ENCODE results near the gene GBA3. TPM values are rescaled to one million over a fixed set of nuclear protein-coding genes. Genes with fewer than 3 reads are reported as not detected.

Gene GBA3
- total RNA-seq, 3 donors from 2014 or later, result 0.16 to 2.9 (median 1.6) TPM

GRCh38 chr4:22733816-22734215 is 41.1 kb downstream of the GBA3 start:
- TF ChIP-seq CTCF (IDR thresholded peaks at IDR 0.05) (no peak), POLR2A (IDR thresholded peaks at IDR 0.05) (no peak), POLR2AphosphoS5 (IDR thresholded peaks at IDR 0.05) (no peak)

GRCh38 chr4:22736912-22737311 is 44.2 kb downstream of the GBA3 start:
- H3K4me1 ChIP-seq, result no peaks in the 10 kb centered on the region
- no peak overlapping the region for H3K4me3 ChIP-seq
- H3K36me3 ChIP-seq, result no peaks in the 10 kb centered on the region
- no peaks in the 10 kb centered on the region for H3K27me3 ChIP-seq
- H3K9me3 ChIP-seq, result no peaks in the 10 kb centered on the region
- no peak overlapping the region for H3K27ac ChIP-seq
- TF ChIP-seq POLR2AphosphoS5 (IDR thresholded peaks at IDR 0.05) (no peak), POLR2A (IDR thresholded peaks at IDR 0.05) (no peak), CTCF (IDR thresholded peaks at IDR 0.05) (no peak)
- intact Hi-C loops (cut with DNase I; ENCODE audit: low total_unique reads), result no loop called here
- no peak for DNase-seq (ENCODE audit: low spot score in 2 of 2)

More at GRCh38 chr4:22733816-22734215, 41.1 kb downstream of the GBA3 start:
- intact Hi-C loops (cut with DNase I; ENCODE audit: low total_unique reads), result no loop called here
- no peaks in the 10 kb centered on the region for H3K4me1 ChIP-seq
- H3K4me3 ChIP-seq, result no peak overlapping the region
- no peak overlapping the region for H3K27ac ChIP-seq
- H3K9me3 ChIP-seq, result no peaks in the 10 kb centered on the region
- no peak for DNase-seq (ENCODE audit: low spot score in 2 of 2)
- no peaks in the 10 kb centered on the region for H3K27me3 ChIP-seq
- H3K36me3 ChIP-seq, result no peaks in the 10 kb centered on the region

- TF ChIP-seq CTCF (IDR thresholded peaks at IDR 0.05) (no peak), POLR2AphosphoS5 (IDR thresholded peaks at IDR 0.05) (no peak), POLR2A (IDR thresholded peaks at IDR 0.05) (no peak)
- H3K36me3 ChIP-seq, result no peaks in the 10 kb centered on the region
- no peaks in the 10 kb centered on the region for H3K27me3 ChIP-seq
- DNase-seq (ENCODE audit: low spot score in 2 of 2), result no peak
- no peaks in the 10 kb centered on the region for H3K4me1 ChIP-seq
- no peak overlapping the region for H3K27ac ChIP-seq
- H3K4me3 ChIP-seq, result no peak overlapping the region
- no peaks in the 10 kb centered on the region for H3K9me3 ChIP-seq
- intact Hi-C loops (cut with DNase I; ENCODE audit: low total_unique reads), result no loop called here
These were observed 47.2 kb downstream of the GBA3 start for GRCh38 chr4:22739968-22740367.

GRCh38 chr4:22741744-22742143 is 49.0 kb downstream of the GBA3 start:
- Histone ChIP-seq H3K4me3 (no peak overlapping the region), H3K27ac (no peak overlapping the region), H3K4me1 (no peaks in the 10 kb centered on the region), H3K27me3 (no peaks in the 10 kb centered on the region), H3K9me3 (no peaks in the 10 kb centered on the region), H3K36me3 (no peaks in the 10 kb centered on the region)
- no peak for TF ChIP-seq CTCF (IDR thresholded peaks at IDR 0.05)
- no peak for TF ChIP-seq POLR2A (IDR thresholded peaks at IDR 0.05)
- TF ChIP-seq POLR2AphosphoS5 (IDR thresholded peaks at IDR 0.05), result no peak
- intact Hi-C loops (cut with DNase I; ENCODE audit: low total_unique reads), result no loop called here
- no peak for DNase-seq (ENCODE audit: low spot score in 2 of 2)

- intact Hi-C loops (cut with DNase I; ENCODE audit: low total_unique reads), result no loop called here
- Histone ChIP-seq H3K9me3 (no peaks in the 10 kb centered on the region), H3K4me1 (no peaks in the 10 kb centered on the region), H3K27me3 (no peaks in the 10 kb centered on the region), H3K27ac (no peak overlapping the region), H3K36me3 (no peaks in the 10 kb centered on the region), H3K4me3 (no peak overlapping the region)
- TF ChIP-seq POLR2A (IDR thresholded peaks at IDR 0.05) (no peak), POLR2AphosphoS5 (IDR thresholded peaks at IDR 0.05) (no peak)
- DNase-seq (ENCODE audit: low spot score in 2 of 2), result no peak
These were observed 50.6 kb downstream of the GBA3 start for GRCh38 chr4:22743290-22743689.
